Astrocyte (in vitro differentiated cells and primary cell): ENCODE data around the gene TSPEAR. TPM values are rescaled to one million over a fixed set of nuclear protein-coding genes. Genes with fewer than 3 reads are reported as not detected.
"Not testable (repeated sequence)": the region's sequence is repeated elsewhere in the genome, so short reads cannot be mapped to it uniquely, and the experiment has no call there.

Experiments
- DNase-seq: peaks from one replicate; pipeline ENCODE4 v3.0.0-alpha.2; 2010; ENCODE audit warnings: low read depth
- FAIRE-seq: peaks from 2 replicates; lab custom pipeline; 2011; peaks lifted over from hg19 to GRCh38; lab: Jason Lieb, UNC
- H2AFZ ChIP-seq: 2 replicates; pipeline ENCODE4 v1.6.0; 2012; ENCODE audit warnings: low read depth, low read length, inconsistent platforms
- H3K27ac ChIP-seq: 2 replicates; pipeline ENCODE4 v1.5.1; 2011; ENCODE audit warnings: low read depth, low read length, inconsistent platforms
- H3K27me3 ChIP-seq: 2 replicates; pipeline ENCODE4 v1.6.0; 2011; ENCODE audit warnings: low read length, inconsistent platforms; ENCODE audit not compliant: insufficient read depth
- H3K36me3 ChIP-seq: 2 replicates; pipeline ENCODE4 v1.5.1; 2011; ENCODE audit warnings: low read length, inconsistent platforms; ENCODE audit not compliant: insufficient read depth
- H3K4me1 ChIP-seq: 2 replicates; pipeline ENCODE4 v1.5.1; 2011; ENCODE audit warnings: low read length, inconsistent platforms; ENCODE audit not compliant: insufficient read depth
- H3K4me2 ChIP-seq: 2 replicates; pipeline ENCODE4 v1.6.0; 2012; ENCODE audit warnings: low read length, inconsistent platforms
- H3K4me3 ChIP-seq: 2 replicates; pipeline ENCODE4 v1.5.1; 2011; ENCODE audit warnings: low read depth, mild to moderate bottlenecking, low read length, inconsistent platforms; ENCODE audit not compliant: insufficient read depth
- H3K79me2 ChIP-seq: 2 replicates; pipeline ENCODE4 v1.6.0; 2012; ENCODE audit warnings: mild to moderate bottlenecking, low read length, inconsistent platforms; ENCODE audit not compliant: insufficient read depth
- H3K9ac ChIP-seq: 2 replicates; pipeline ENCODE4 v1.6.0; 2012; ENCODE audit warnings: mild to moderate bottlenecking, low read length, inconsistent platforms
- H3K9me3 ChIP-seq: 2 replicates; pipeline ENCODE4 v1.5.1; 2012; ENCODE audit warnings: low read depth, mild to moderate bottlenecking, low read length, inconsistent platforms; ENCODE audit not compliant: insufficient read depth
- H4K20me1 ChIP-seq: 2 replicates; pipeline ENCODE4 v1.6.0; 2012; ENCODE audit warnings: low read length, inconsistent platforms; ENCODE audit not compliant: insufficient read depth
- H3K27ac Mint-ChIP-seq: one replicate; pipeline ENCODE4 v1.8.0; 2021; ENCODE audit warnings: mild to moderate bottlenecking, mixed read lengths; ENCODE audit not compliant: unreplicated experiment
- H3K27me3 Mint-ChIP-seq: one replicate; pipeline ENCODE4 v1.8.0; 2021; ENCODE audit warnings: low read depth, mixed read lengths; ENCODE audit not compliant: unreplicated experiment
- H3K36me3 Mint-ChIP-seq: one replicate; pipeline ENCODE4 v1.8.0; 2021; ENCODE audit warnings: low read depth, mixed read lengths; ENCODE audit not compliant: unreplicated experiment
- H3K4me1 Mint-ChIP-seq: one replicate; pipeline ENCODE4 v1.8.0; 2021; ENCODE audit warnings: low read depth, mixed read lengths; ENCODE audit not compliant: unreplicated experiment
- H3K4me3 Mint-ChIP-seq: one replicate; pipeline ENCODE4 v1.8.0; 2021; ENCODE audit warnings: mild to moderate bottlenecking, moderate library complexity, mixed read lengths; ENCODE audit not compliant: unreplicated experiment
- H3K9me3 Mint-ChIP-seq: one replicate; pipeline ENCODE4 v1.8.0; 2021; ENCODE audit warnings: mild to moderate bottlenecking, mixed read lengths; ENCODE audit not compliant: unreplicated experiment
- EZH2 ChIP-seq: IDR thresholded peaks from 2 replicates; pipeline ENCODE4 v1.6.1; 2012; ENCODE audit warnings: mild to moderate bottlenecking, low read length, inconsistent platforms; ENCODE audit not compliant: insufficient read depth
- total RNA-seq: library from RNA; stranded (reverse); gene quantifications from 2 replicates; pipeline ENCODE4 v1.2.1, GENCODE V29; 2021
- TF ChIP-seq, protein P1 (sequence below): IDR thresholded peaks from 2 replicates; pipeline ENCODE4 v1.5.1; 2011; ENCODE audit warnings: low read depth, mild to moderate bottlenecking, inconsistent platforms, low read length, moderate library complexity; ENCODE audit not compliant: insufficient read depth

TSPEAR gene
- total RNA-seq, 1 donor from 2014 or later: not detected

GRCh38 chr21:44666401-44667320 lies 44.7 kb downstream of the TSPEAR start, which contains the start of gene KRTAP12-2:
Gene KRTAP12-2, minus strand, starts transcription at chr21:44666927. Its CDS starts 41 bp downstream, at chr21:44666886.
- no peak for DNase-seq
- Histone ChIP-seq H3K4me1 (no peaks in the 10 kb centered on the region), H3K9me3 (peaks cover 4% of the 10 kb centered on the region), H3K9ac (no peak within 1 kb of the TSS), H4K20me1 (no peaks in the 10 kb centered on the region), H3K4me3 (no peak within 1 kb of the TSS), H2AFZ (no peak within 1 kb of the TSS), H3K27me3 (no peaks in the 10 kb centered on the region), H3K79me2 (no peaks in the 10 kb centered on the region), H3K27ac (no peak within 1 kb of the TSS), H3K36me3 (no peaks in the 10 kb centered on the region), H3K4me2 (no peak within 1 kb of the TSS)
- no peak for FAIRE-seq
- Mint-ChIP-seq H3K4me3 (no peak within 1 kb of the TSS), H3K36me3 (no peaks in the 10 kb centered on the region), H3K4me1 (no peaks in the 10 kb centered on the region), H3K9me3 (peaks cover 26% of the 10 kb centered on the region), H3K27me3 (peaks cover 10% of the 10 kb centered on the region), H3K27ac (no peak within 1 kb of the TSS)
- TF ChIP-seq EZH2: no peak
- TF ChIP-seq, protein P1, sequence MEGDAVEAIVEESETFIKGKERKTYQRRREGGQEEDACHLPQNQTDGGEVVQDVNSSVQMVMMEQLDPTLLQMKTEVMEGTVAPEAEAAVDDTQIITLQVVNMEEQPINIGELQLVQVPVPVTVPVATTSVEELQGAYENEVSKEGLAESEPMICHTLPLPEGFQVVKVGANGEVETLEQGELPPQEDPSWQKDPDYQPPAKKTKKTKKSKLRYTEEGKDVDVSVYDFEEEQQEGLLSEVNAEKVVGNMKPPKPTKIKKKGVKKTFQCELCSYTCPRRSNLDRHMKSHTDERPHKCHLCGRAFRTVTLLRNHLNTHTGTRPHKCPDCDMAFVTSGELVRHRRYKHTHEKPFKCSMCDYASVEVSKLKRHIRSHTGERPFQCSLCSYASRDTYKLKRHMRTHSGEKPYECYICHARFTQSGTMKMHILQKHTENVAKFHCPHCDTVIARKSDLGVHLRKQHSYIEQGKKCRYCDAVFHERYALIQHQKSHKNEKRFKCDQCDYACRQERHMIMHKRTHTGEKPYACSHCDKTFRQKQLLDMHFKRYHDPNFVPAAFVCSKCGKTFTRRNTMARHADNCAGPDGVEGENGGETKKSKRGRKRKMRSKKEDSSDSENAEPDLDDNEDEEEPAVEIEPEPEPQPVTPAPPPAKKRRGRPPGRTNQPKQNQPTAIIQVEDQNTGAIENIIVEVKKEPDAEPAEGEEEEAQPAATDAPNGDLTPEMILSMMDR: no peak

DNA sequence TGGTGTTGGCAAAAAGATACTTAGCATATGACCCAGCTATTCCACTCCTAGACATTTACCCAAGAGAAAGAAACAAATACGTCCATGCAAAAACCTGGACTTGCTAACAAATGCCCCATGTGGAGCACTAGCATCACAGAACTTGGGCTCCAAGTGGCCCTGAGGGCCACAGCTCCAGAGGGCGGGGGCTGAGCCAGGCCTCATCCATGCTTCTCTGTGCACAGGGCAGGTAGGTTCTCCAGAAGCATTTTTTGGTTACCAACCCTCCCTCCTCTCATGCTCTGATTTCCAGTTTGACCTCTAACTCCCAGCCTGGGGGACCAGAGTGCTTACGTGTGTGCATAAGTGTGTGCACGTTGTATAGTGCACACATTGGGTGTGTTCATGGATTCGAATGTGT lies 46.7 kb downstream of the TSPEAR start:
- Histone ChIP-seq H3K4me3 (no peak overlapping the region), H3K4me2 (no peak overlapping the region), H3K9ac (no peak overlapping the region), H3K27me3 (no peaks in the 10 kb centered on the region), H4K20me1 (no peaks in the 10 kb centered on the region), H3K36me3 (no peaks in the 10 kb centered on the region), H3K9me3 (peaks cover 4% of the 10 kb centered on the region), H2AFZ (no peak overlapping the region), H3K4me1 (no peaks in the 10 kb centered on the region), H3K79me2 (no peaks in the 10 kb centered on the region), H3K27ac (no peak overlapping the region)
- Mint-ChIP-seq H3K27me3 (peaks cover 10% of the 10 kb centered on the region), H3K9me3 (peaks cover 14% of the 10 kb centered on the region), H3K27ac (no peak overlapping the region), H3K36me3 (no peaks in the 10 kb centered on the region), H3K4me3 (no peak overlapping the region), H3K4me1 (no peaks in the 10 kb centered on the region)
- DNase-seq (no peak), FAIRE-seq (no peak)
- TF ChIP-seq EZH2: no peak
- TF ChIP-seq, protein P1: no peak

DNA sequence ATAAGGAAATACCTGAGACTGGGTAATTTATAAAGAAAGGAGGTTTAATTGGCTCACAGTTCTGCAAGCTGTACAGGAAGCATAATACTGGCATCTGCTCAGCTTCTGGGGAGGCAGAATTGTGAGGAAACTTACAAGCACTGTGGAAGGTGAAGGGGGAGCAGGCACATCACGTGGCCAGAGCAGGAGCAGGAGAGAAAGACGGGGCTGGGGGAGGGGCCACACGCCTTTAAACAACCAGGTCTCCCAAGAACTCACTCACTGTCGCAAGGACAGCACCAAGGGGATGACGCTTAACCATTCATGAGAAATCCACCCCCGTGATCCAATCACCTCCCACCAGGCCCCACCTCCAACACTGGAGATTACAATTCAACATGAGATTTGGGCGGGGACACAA lies 49.8 kb downstream of the TSPEAR start:
- not testable (repeated sequence) for H3K27ac Mint-ChIP-seq, H2AFZ ChIP-seq

More for the DNA sequence above, 49.8 kb downstream of the TSPEAR start:
- not testable (repeated sequence) for H3K27me3 ChIP-seq, FAIRE-seq, DNase-seq, H3K4me1 Mint-ChIP-seq, H3K27ac ChIP-seq, H3K36me3 ChIP-seq, H4K20me1 ChIP-seq, H3K9me3 ChIP-seq, H3K9ac ChIP-seq, H3K4me3 Mint-ChIP-seq, H3K4me2 ChIP-seq, H3K36me3 Mint-ChIP-seq, H3K4me1 ChIP-seq, H3K4me3 ChIP-seq, H3K79me2 ChIP-seq
- H3K27me3 Mint-ChIP-seq: peaks cover 19% of the 10 kb centered on the region
- H3K9me3 Mint-ChIP-seq: peaks cover 15% of the 10 kb centered on the region
